ENCODE results near the gene HBM.
"Not testable (repeated sequence)": the region's sequence is repeated elsewhere in the genome, so short reads cannot be mapped to it uniquely, and the experiment has no call there.

DNA sequence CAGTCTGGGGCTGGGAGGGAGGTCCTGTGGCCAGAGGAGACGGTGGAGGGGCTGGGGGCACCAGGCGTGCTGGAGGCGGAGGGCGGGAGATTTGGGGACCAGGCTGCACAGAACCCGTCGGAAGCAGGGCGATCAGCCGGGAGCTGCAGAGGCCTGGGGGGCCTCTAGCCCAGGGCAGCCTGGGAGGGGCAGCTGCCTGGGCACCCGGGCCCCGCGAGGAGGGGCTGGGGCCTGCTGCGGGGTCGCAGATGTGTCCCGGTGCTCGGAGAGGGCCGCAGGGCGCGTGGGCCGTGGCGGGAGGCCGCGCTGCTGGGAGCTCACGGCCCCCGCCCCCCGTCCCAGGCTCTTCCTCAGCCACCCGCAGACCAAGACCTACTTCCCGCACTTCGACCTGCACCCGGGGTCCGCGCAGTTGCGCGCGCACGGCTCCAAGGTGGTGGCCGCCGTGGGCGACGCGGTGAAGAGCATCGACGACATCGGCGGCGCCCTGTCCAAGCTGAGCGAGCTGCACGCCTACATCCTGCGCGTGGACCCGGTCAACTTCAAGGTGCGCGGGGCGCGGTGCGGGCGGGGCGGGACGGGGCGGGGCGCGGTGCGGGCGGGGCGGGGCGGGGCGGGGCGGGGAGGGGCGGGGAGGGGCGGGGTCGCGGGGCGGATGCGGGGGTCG is 12.1 kb upstream of the HBM start:
- TF ChIP-seq, protein P1, sequence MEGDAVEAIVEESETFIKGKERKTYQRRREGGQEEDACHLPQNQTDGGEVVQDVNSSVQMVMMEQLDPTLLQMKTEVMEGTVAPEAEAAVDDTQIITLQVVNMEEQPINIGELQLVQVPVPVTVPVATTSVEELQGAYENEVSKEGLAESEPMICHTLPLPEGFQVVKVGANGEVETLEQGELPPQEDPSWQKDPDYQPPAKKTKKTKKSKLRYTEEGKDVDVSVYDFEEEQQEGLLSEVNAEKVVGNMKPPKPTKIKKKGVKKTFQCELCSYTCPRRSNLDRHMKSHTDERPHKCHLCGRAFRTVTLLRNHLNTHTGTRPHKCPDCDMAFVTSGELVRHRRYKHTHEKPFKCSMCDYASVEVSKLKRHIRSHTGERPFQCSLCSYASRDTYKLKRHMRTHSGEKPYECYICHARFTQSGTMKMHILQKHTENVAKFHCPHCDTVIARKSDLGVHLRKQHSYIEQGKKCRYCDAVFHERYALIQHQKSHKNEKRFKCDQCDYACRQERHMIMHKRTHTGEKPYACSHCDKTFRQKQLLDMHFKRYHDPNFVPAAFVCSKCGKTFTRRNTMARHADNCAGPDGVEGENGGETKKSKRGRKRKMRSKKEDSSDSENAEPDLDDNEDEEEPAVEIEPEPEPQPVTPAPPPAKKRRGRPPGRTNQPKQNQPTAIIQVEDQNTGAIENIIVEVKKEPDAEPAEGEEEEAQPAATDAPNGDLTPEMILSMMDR (IDR thresholded peaks at IDR 0.05) = not testable (repeated sequence)
- not testable (repeated sequence) for TF ChIP-seq POLR2A (IDR thresholded peaks at IDR 0.05)
